Stomach (tissue), 9 donors: Measurements from ENCODE around the gene GCA. TPM values are rescaled to one million over a fixed set of nuclear protein-coding genes. Genes with fewer than 3 reads are reported as not detected.

ENCODE experiments used
- DNase-seq, 2 donors: peaks; one replicate each; pipeline versions ENCODE4 v3.0.0 to v3.0.0-alpha.2; 2013 to 2019
- H3K27ac ChIP-seq, 5 donors: fragments of 200-600 bp in 4 of 5; sonication (generic) in 4 of 5; one replicate each; pipeline ENCODE4 v1.5.1; 2013 to 2019; ENCODE audit warnings: mild to moderate bottlenecking in 1 of 5, moderate library complexity in 1 of 5
- H3K27me3 ChIP-seq, 3 donors: fragments of 200-600 bp; sonication (generic); one replicate each; pipeline ENCODE4 v1.5.1; 2017 to 2019; ENCODE audit warnings: mixed run types in 1 of 3
- H3K36me3 ChIP-seq, 4 donors: fragments of 200-600 bp; sonication (generic); 1 replicate in 3 of 4; 2 replicates in 1 of 4; pipeline ENCODE4 v1.5.1; 2016 to 2019
- H3K4me1 ChIP-seq, 4 donors: fragments of 200-600 bp; sonication (generic); one replicate each; pipeline ENCODE4 v1.5.1; 2016 to 2019
- H3K4me3 ChIP-seq, 4 donors: fragments of 200-600 bp; sonication (generic) in 3 of 4; one replicate each; pipeline ENCODE4 v1.5.1; 2016 to 2019; ENCODE audit warnings: mild to moderate bottlenecking in 1 of 4
- H3K9me3 ChIP-seq, 4 donors: fragments of 200-600 bp; sonication (generic); one replicate each; pipeline ENCODE4 v1.5.1; 2016 to 2019
- CTCF ChIP-seq, 7 experiments: fragments of 450-650 bp in 4 of 7; fragments of 200-600 bp in 3 of 7; sonication (generic) in 3 of 7; IDR thresholded peaks; one replicate each; pipeline ENCODE4 v1.5.1; 2016 to 2019; ENCODE audit warnings: antibody characterized with exemption in 7 of 7, control low read depth in 2 of 7, mild to moderate bottlenecking in 1 of 7
- EP300 ChIP-seq: sonication (generic); formaldehyde crosslinking; IDR thresholded peaks from one replicate; pipeline ENCODE4 v1.6.1; 2017; ENCODE audit warnings: antibody characterized with exemption
- POLR2A ChIP-seq, 4 donors: fragments of 450-650 bp; IDR thresholded peaks; one replicate each; pipeline ENCODE4 v1.6.1; 2016; ENCODE audit warnings: antibody characterized with exemption in 4 of 4, control low read depth in 2 of 4, mild to moderate bottlenecking in 1 of 4, moderate library complexity in 1 of 4
- POLR2AphosphoS5 ChIP-seq, 3 donors: sonication (generic); formaldehyde crosslinking; IDR thresholded peaks; one replicate each; pipeline ENCODE4 v1.6.1; 2016; ENCODE audit warnings: antibody characterized with exemption in 3 of 3
- WGBS, 5 donors: extraction: QIAGEN DNeasy Blood & Tissue Kit in 3 of 5; methylation state at CpG; one replicate each; pipeline versions ENCODE4 v1.1.5 to v1.1.7; 2013 to 2018; 5-methylcytosine and 5-hydroxymethylcytosine counted together
- intact Hi-C: fragments of 100-400 bp; cut with DNase I; formaldehyde crosslinking; loops from one replicate; pipeline ENCODE4 v1.15.1; 2023; ENCODE audit warnings: low total_unique reads
- polyA plus RNA-seq, 3 donors: library from polyadenylated mRNA; stranded (reverse); fragments of 200-250 nt; gene quantifications; one replicate each; pipeline ENCODE4 v1.2.3, GENCODE V29; 2013
- total RNA-seq, 5 donors: library from RNA; depleted of rRNA; stranded (reverse); fragments of >200 nt; gene quantifications; one replicate each; pipeline versions ENCODE4 v1.1.0 to v1.2.3, GENCODE V29; 2014 to 2016
- donor health status: healthy with polysubstance abuse.
- donor health status: Bipolar disorder and iron deficiency.
- donor health status: healthy.

Gene GCA
- total and polyA plus RNA-seq, 8 donors, result 10.1 to 239 (median 24.8) TPM

GRCh38 chr2:162382278-162382677 is 38.3 kb downstream of the GCA start:
- WGBS, 5 donors, result 2 to 11% (median 6%) methylated on average over 1 of the region's 1 CpG
- intact Hi-C loops, result no loop called here
- no peak overlapping the region for H3K27ac ChIP-seq
- no peak overlapping the region for H3K4me3 ChIP-seq
- DNase-seq, result peak in 1 of 2 donors; percentile 84
- H3K9me3 ChIP-seq, result no peaks in the 10 kb centered on the region
- no peaks in the 10 kb centered on the region for H3K27me3 ChIP-seq
- no peaks in the 10 kb centered on the region for H3K36me3 ChIP-seq
- no peak for TF ChIP-seq CTCF (IDR thresholded peaks at IDR 0.05)
- no peak for TF ChIP-seq EP300
- TF ChIP-seq POLR2A (IDR thresholded peaks at IDR 0.05), result no peak
- no peak for TF ChIP-seq POLR2AphosphoS5 (IDR thresholded peaks at IDR 0.05)
- H3K4me1 ChIP-seq, result peaks cover 0 to 18% (median 5%) of the 10 kb centered on the region in 4 donors

DNA sequence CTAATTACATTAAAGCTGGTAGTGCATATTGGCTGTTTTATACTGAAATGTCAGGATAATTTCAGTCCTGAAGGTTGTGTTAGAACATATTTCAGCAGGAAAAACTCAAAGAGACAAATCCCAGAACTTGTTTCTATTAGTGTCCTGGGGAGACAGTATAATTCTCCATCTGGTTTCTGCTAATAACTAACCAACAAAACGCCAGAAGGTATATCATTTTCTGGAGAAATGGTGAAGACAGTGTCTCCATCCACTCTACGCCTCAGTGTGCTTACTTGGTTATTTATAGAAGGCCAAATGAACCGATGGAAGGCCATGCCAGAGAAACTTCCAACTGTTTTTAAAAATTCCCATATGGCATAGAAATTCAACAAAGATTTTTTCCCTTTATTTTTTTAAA is 41.6 kb downstream of the GCA start:
- WGBS, 5 donors, result 68 to 91% (median 87%) methylated on average over 3 of the region's 3 CpGs
- Histone ChIP-seq H3K27me3 (no peaks in the 10 kb centered on the region), H3K4me3 (no peak overlapping the region), H3K36me3 (no peaks in the 10 kb centered on the region), H3K27ac (no peak overlapping the region), H3K4me1 (peaks cover 0 to 18% (median 5%) of the 10 kb centered on the region in 4 donors), H3K9me3 (no peaks in the 10 kb centered on the region)
- no peak for DNase-seq
- intact Hi-C loops, result no loop called here
- TF ChIP-seq POLR2AphosphoS5 (IDR thresholded peaks at IDR 0.05) (no peak), EP300 (no peak), POLR2A (IDR thresholded peaks at IDR 0.05) (no peak), CTCF (IDR thresholded peaks at IDR 0.05) (no peak)

DNA sequence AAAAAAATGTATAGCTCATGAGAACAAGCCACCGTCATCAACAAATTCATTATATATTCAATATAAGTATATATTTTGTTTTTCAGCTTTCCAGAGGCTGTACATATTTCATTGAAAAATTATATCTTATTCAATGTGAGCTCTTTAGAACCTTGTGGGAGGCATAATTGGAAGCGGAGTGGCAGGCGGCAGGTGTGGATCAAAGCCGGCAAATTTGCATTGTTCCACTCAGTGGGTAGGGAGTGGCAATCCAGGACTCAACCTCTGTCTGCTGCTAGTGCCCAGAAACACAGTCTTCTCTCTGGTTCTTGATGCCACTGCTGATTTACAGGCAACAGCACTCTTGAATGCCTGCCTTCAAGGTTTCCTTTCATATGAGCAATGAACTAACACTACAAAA is 46.9 kb downstream of the GCA start:
- 90 to 96% (median 94%) methylated on average over 4 of the region's 4 CpGs for WGBS, 5 donors
- no peaks in the 10 kb centered on the region for H3K4me1 ChIP-seq
- H3K36me3 ChIP-seq, result no peaks in the 10 kb centered on the region
- DNase-seq, result no peak
- H3K9me3 ChIP-seq, result no peaks in the 10 kb centered on the region
- no peak for TF ChIP-seq POLR2AphosphoS5 (IDR thresholded peaks at IDR 0.05)
- no peak for TF ChIP-seq CTCF (IDR thresholded peaks at IDR 0.05)
- no peak for TF ChIP-seq POLR2A (IDR thresholded peaks at IDR 0.05)
- TF ChIP-seq EP300, result no peak
- no peak overlapping the region for H3K27ac ChIP-seq
- H3K27me3 ChIP-seq, result no peaks in the 10 kb centered on the region
- no peak overlapping the region for H3K4me3 ChIP-seq
- intact Hi-C loops, result no loop called here

GRCh38 chr2:162400336-162400735 is 56.4 kb downstream of the GCA start:
- Histone ChIP-seq H3K27me3 (no peaks in the 10 kb centered on the region), H3K4me1 (no peaks in the 10 kb centered on the region), H3K27ac (no peak overlapping the region), H3K4me3 (no peak overlapping the region), H3K9me3 (no peaks in the 10 kb centered on the region), H3K36me3 (no peaks in the 10 kb centered on the region)
- WGBS, 5 donors, result 85 to 90% (median 88%) methylated on average over 3 of the region's 3 CpGs
- intact Hi-C loops, result no loop called here
- TF ChIP-seq EP300 (no peak), POLR2AphosphoS5 (IDR thresholded peaks at IDR 0.05) (no peak), CTCF (IDR thresholded peaks at IDR 0.05) (no peak), POLR2A (IDR thresholded peaks at IDR 0.05) (no peak)
- DNase-seq, result no peak
